Measurements from ENCODE around the gene BCAN.

GRCh38 chr1:156602557-156602993 is 39.3 kb upstream of the BCAN start:
- TF ChIP-seq SP1 (IDR thresholded peaks at IDR 0.05) (no peak), FOXM1 (IDR thresholded peaks at IDR 0.05; ENCODE audit: borderline replicate concordance) (no peak), ARNT (IDR thresholded peaks at IDR 0.05) (no peak), BHLHE40 (IDR thresholded peaks at IDR 0.05; ENCODE audit: borderline replicate concordance) (no peak), HDGF (IDR thresholded peaks at IDR 0.05; ENCODE audit: borderline replicate concordance) (no peak), TARDBP (IDR thresholded peaks at IDR 0.05) (no peak)
